ENCODE measurements around the gene DAPK1. TPM values are rescaled to one million over a fixed set of nuclear protein-coding genes. Genes with fewer than 3 reads are reported as not detected.

DAPK1 gene
- total and polyA plus RNA-seq, 2 donors (not counting 1 experiment from before 2014, with no cell fraction given): 1.7 to 2.8 TPM

DNA sequence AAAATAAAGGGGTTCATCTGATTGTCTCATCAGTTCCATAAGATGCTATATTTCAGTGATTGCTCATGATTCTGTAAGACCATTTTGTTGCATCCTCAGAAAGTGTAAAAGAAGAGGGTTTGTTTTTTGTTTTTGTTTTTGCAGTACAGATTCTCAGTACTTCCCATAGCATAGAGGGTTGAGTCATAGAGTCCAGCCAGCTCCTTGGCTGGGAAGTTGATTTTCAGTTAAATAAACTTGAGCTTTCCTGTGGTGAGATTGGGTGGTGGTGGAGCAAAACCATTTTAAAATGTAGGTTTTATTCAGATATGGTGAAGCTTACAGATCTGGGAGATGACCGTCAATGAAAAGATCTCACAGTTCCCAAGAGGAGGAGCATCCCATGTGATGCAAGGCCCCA, 48.2 kb downstream of the DAPK1 start:
- no peaks in the 10 kb centered on the region for H3K4me1 Mint-ChIP-seq
- no peaks in the 10 kb centered on the region for H3K9me3 Mint-ChIP-seq (ENCODE audit: insufficient read depth)
- intact Hi-C loops (cut with micrococcal nuclease): no loop called here
- DNase-seq (no peak), ATAC-seq (ENCODE audit: low read depth) (no peak)
- no peak overlapping the region for H3K27ac Mint-ChIP-seq
- ChIA-PET POLR2A (no interaction called here), CTCF (no interaction called here)
- no peaks in the 10 kb centered on the region for H4K20me1 ChIP-seq (ENCODE audit: control insufficient read depth, insufficient read depth, low read length, poor library complexity, severe bottlenecking)
- H3K27me3 Mint-ChIP-seq: no peaks in the 10 kb centered on the region
- no peak overlapping the region for H3K4me2 ChIP-seq (replicated peaks; ENCODE audit: low read depth, low read length, poor library complexity, severe bottlenecking)
- no peaks in the 10 kb centered on the region for H3K4me1 ChIP-seq (ENCODE audit: control insufficient read depth in 2 of 2, insufficient read depth in 2 of 2, low read length in 2 of 2)
- H2AFZ ChIP-seq (ENCODE audit: insufficient read depth, low read depth, low read length, poor library complexity, severe bottlenecking): no peak overlapping the region
- H3K9ac ChIP-seq (ENCODE audit: low read length): no peak overlapping the region
- H3K4me3 ChIP-seq (ENCODE audit: control extremely low read depth in 1 of 5, extremely low read depth in 1 of 5, insufficient read depth in 1 of 5, low read depth in 2 of 5, low read length in 4 of 5): no peak overlapping the region
- 100% methylated on average over 1 of the region's 1 CpG for WGBS (ENCODE audit: insufficient coverage)
- no peaks in the 10 kb centered on the region for H3K27me3 ChIP-seq (replicated peaks in 1 of 4; ENCODE audit: control extremely low read depth in 1 of 4, control insufficient read depth in 3 of 4, insufficient read depth in 4 of 4, low read length in 3 of 4)
- TF ChIP-seq, protein P1, sequence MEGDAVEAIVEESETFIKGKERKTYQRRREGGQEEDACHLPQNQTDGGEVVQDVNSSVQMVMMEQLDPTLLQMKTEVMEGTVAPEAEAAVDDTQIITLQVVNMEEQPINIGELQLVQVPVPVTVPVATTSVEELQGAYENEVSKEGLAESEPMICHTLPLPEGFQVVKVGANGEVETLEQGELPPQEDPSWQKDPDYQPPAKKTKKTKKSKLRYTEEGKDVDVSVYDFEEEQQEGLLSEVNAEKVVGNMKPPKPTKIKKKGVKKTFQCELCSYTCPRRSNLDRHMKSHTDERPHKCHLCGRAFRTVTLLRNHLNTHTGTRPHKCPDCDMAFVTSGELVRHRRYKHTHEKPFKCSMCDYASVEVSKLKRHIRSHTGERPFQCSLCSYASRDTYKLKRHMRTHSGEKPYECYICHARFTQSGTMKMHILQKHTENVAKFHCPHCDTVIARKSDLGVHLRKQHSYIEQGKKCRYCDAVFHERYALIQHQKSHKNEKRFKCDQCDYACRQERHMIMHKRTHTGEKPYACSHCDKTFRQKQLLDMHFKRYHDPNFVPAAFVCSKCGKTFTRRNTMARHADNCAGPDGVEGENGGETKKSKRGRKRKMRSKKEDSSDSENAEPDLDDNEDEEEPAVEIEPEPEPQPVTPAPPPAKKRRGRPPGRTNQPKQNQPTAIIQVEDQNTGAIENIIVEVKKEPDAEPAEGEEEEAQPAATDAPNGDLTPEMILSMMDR (IDR thresholded peaks at IDR 0.05): no peak
- TF ChIP-seq EZH2 (IDR thresholded peaks at IDR 0.05; ENCODE audit: borderline replicate concordance, insufficient read depth, low read depth, low read length, poor library complexity, severe bottlenecking): no peak
- peaks cover 0 to 2% (median 0%) of the 10 kb centered on the region in 3 donors for H3K9me3 ChIP-seq (ENCODE audit: control extremely low read depth in 1 of 3, control insufficient read depth in 2 of 3, insufficient read depth in 1 of 3, low read length in 2 of 3)
- no peaks in the 10 kb centered on the region for H3K36me3 ChIP-seq (replicated peaks in 1 of 2; ENCODE audit: control extremely low read depth in 1 of 2, control insufficient read depth in 1 of 2, extremely low read depth in 1 of 2, insufficient read depth in 2 of 2, low read length in 1 of 2)
- no peaks in the 10 kb centered on the region for H3K79me2 ChIP-seq (ENCODE audit: control insufficient read depth, insufficient read depth, low read length)
- H3K27ac ChIP-seq (ENCODE audit: low read length in 2 of 2): no peak overlapping the region
- H3K4me3 Mint-ChIP-seq: no peak overlapping the region

DNA sequence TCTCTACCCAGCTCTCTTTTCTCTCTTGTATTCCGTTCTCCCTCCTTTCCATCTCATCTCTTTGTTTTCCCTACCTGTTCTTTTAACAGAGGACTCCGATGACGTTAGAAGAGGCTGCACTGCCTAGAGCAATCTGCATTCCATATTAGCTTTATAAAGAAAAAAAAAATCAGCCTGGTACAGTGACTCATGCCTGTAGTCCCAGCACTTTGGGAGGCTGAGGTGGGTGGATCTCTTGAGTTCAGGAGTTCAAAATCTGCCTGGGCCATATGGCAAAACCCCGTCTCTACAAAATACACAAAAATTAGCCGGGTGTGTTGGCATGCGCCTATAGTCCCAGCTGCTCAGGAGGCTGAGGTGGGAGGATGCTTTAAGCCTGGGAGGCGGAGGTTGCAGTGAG, 49.0 kb downstream of the DAPK1 start:
- Histone ChIP-seq H3K79me2 (ENCODE audit: control insufficient read depth, insufficient read depth, low read length) (no peaks in the 10 kb centered on the region), H3K4me2 (replicated peaks; ENCODE audit: low read depth, low read length, poor library complexity, severe bottlenecking) (no peak overlapping the region), H3K36me3 (replicated peaks in 1 of 2; ENCODE audit: control extremely low read depth in 1 of 2, control insufficient read depth in 1 of 2, extremely low read depth in 1 of 2, insufficient read depth in 2 of 2, low read length in 1 of 2) (no peaks in the 10 kb centered on the region), H3K9me3 (ENCODE audit: control extremely low read depth in 1 of 3, control insufficient read depth in 2 of 3, insufficient read depth in 1 of 3, low read length in 2 of 3) (peaks cover 0 to 3% (median 0%) of the 10 kb centered on the region in 3 donors), H3K9ac (ENCODE audit: low read length) (no peak overlapping the region), H2AFZ (ENCODE audit: insufficient read depth, low read depth, low read length, poor library complexity, severe bottlenecking) (no peak overlapping the region), H3K27ac (ENCODE audit: low read length in 2 of 2) (no peak overlapping the region), H4K20me1 (ENCODE audit: control insufficient read depth, insufficient read depth, low read length, poor library complexity, severe bottlenecking) (no peaks in the 10 kb centered on the region), H3K27me3 (replicated peaks in 1 of 4; ENCODE audit: control extremely low read depth in 1 of 4, control insufficient read depth in 3 of 4, insufficient read depth in 4 of 4, low read length in 3 of 4) (no peaks in the 10 kb centered on the region), H3K4me1 (ENCODE audit: control insufficient read depth in 2 of 2, insufficient read depth in 2 of 2, low read length in 2 of 2) (no peaks in the 10 kb centered on the region), H3K4me3 (ENCODE audit: control extremely low read depth in 1 of 5, extremely low read depth in 1 of 5, insufficient read depth in 1 of 5, low read depth in 2 of 5, low read length in 4 of 5) (no peak overlapping the region)
- DNase-seq (no peak), ATAC-seq (ENCODE audit: low read depth) (no peak)
- ChIA-PET POLR2A (no interaction called here), CTCF (no interaction called here)
- Mint-ChIP-seq H3K4me3 (no peak overlapping the region), H3K27ac (no peak overlapping the region), H3K27me3 (no peaks in the 10 kb centered on the region), H3K9me3 (ENCODE audit: insufficient read depth) (no peaks in the 10 kb centered on the region), H3K4me1 (no peaks in the 10 kb centered on the region)
- 83% methylated on average over 1 of the region's 7 CpGs for WGBS (ENCODE audit: insufficient coverage)
- intact Hi-C loops (cut with micrococcal nuclease): no loop called here
- TF ChIP-seq EZH2 (IDR thresholded peaks at IDR 0.05; ENCODE audit: borderline replicate concordance, insufficient read depth, low read depth, low read length, poor library complexity, severe bottlenecking): no peak
- TF ChIP-seq, protein P1 (IDR thresholded peaks at IDR 0.05): no peak
